Endometrial microvascular endothelial cells (primary cell): Measurements from ENCODE around the gene GDNF. TPM values are rescaled to one million over a fixed set of nuclear protein-coding genes. Genes with fewer than 3 reads are reported as not detected.

Experiments
- in situ Hi-C: cut with HindIII; loops from 2 replicates; pipeline ENCODE4 v1.10.0; 2017; ENCODE audit warnings: low sequenced_read_pairs, low pct_unique_long_range_greater_than_20kb; ENCODE audit errors: inconsistent ontology term
- total RNA-seq: library from RNA; depleted of rRNA; stranded (reverse); fragments of >200 nt; gene quantifications from one replicate; pipeline ENCODE4 v1.2.3, GENCODE V29; 2015; ENCODE audit errors: inconsistent ontology term

The GDNF gene
- total RNA-seq, 1 donor from 2014 or later, result not detected

DNA sequence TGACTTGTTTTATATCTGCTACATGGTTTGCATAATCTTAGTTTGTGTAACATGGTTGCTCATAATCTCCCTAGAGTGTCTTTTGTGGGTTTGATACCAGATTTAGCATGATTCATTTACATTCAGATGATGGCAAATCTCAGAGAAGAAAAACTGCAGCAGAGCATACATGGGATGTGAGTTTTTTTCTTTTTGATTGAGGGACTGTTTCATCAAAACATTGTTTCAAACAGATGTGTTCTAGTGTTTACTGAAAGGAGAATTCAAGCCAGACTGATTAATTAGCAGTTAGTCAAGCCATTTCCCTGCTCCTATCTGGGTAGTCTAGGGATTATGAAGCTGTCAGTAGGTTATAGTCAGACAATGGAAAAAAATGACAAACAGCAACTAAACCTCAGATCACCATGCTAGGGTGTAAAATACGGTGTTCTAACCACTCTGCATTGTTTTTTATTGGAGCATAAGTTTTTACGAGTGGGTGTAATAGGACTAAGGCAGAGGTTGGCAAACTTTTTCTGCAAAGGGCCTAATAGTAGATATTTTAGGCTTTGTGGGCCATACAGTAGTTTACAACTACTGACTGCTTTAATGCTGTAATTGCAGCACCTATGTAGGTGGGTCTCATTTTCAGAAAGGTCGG is 10.5 kb upstream of the GDNF start:
- in situ Hi-C loops, result no loop called here

DNA sequence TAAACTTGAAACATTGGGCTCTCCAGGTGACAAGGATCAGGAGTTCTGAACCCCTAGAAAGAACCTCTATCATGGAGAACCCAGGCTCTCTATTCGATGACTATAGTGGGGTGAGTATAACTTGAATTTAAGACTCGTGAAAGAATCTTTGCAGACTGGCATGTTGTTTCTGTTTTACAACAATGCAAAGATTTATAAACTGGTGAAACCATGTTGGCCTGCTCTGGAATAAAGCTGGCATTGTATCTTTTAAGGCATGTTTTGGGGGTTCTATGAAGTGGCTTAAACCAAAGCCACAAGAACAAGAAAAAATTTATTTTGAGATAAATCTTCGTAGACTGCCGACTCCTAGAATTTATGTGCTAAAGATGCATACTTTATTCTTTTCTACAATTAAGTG is 9.8 kb upstream of the GDNF start:
- in situ Hi-C loops, result no loop called here

DNA sequence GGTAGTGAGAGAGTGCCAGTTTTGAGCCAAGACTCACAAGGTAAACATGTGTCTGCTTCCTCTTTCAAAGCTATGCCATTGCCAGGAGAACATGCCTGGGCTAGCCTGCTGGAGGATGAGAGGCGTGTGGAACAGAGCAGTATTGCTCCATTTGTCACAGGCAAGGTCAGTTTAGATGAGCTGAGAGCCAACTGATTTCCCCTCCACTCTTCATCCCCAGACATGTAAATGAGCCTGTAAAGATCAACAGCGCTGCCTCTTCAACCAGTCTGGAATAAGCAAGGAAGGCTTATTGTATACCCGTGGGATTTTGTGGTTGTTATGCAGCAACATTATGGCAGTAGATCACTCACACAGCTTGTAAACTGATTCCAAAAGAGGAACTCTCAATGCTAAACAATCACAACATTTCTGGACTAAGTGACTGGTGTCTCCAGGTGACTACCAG is 8.2 kb upstream of the GDNF start:
- in situ Hi-C loops, result no loop called here

DNA sequence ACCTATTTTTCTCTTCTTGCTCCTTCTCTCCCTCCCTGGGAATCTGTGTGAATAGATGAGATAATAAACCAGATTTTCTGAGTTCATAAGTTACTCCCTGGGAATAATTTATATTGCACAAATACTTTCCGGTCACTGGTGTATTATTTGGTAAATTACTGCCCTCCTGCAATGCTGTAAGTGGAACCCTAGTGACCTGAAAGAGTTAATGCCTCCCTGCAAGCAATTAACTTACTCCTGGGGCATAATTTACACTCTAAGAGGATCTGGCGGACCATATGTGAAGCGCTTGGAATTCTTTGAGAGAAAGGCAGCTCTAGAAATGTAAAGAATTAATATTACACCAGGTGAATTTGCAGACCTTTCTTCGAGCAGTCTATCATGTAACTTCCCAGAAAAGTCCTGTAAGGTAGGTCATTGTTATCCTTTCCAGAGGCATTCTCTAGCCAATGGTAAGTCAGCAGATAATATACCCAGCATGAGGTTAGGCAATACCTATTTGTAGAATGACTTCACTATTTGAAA is 7.0 kb upstream of the GDNF start:
- in situ Hi-C loops, result no loop called here

DNA sequence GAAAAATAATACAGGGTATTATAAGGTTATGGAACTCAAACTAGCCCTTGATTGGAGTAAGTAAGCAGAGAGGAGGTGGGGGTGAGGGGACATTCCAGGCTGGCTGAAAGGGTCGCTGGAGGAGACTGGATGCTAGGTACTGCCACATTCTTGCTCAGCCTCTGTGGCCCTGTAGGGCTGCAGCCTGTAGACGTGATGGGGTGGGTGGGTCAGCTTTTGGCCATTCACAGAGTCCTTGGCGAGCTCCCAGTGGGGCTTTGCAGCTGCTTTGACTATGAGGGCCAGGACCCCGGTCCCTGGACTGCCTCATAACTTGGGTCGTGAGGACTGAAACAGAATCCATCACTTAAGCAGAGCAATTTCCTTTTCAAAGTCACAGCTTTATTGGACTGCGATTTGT is 4.2 kb upstream of the GDNF start:
- in situ Hi-C loops, result no loop called here

DNA sequence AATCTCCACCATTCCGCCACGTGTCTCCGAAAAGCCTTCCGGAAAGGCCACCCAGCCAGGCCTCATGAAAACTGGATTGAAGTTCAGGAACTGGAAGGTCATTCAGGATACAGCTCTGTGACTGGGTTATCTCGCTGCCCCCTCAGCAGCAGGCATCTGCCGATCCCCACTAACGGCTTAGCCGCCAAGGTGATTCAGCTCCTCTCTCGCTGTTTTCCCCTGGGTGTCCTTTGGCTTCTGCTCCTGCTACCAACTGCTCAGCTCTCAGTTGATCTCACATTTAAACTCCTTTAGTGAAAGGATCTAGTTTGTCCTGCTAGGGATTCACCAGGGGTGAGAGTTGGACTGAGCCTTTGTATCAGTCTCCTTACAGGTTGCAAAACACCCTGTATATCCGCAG is 2.2 kb upstream of the GDNF start:
- in situ Hi-C loops, result no loop called here

DNA sequence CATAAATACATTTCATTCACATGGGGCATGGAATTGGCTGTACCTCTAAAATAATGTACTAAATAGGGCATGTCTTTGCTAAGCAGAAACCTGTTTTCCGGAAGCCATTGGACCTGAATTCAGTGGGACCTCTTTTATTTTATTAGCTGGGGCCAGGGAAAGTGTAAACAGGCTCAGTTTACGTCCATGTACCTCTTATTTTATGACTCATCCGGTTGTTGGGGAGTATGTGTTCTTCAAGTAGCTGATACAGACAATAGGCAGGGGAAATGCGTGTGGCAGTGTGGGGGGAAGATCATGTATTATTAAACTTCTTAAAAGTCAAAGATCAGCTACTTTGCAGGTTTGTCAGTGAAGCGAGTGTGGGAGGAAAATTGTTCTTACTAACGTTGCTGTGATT is 1.4 kb upstream of the GDNF start:
- in situ Hi-C loops, result no loop called here

DNA sequence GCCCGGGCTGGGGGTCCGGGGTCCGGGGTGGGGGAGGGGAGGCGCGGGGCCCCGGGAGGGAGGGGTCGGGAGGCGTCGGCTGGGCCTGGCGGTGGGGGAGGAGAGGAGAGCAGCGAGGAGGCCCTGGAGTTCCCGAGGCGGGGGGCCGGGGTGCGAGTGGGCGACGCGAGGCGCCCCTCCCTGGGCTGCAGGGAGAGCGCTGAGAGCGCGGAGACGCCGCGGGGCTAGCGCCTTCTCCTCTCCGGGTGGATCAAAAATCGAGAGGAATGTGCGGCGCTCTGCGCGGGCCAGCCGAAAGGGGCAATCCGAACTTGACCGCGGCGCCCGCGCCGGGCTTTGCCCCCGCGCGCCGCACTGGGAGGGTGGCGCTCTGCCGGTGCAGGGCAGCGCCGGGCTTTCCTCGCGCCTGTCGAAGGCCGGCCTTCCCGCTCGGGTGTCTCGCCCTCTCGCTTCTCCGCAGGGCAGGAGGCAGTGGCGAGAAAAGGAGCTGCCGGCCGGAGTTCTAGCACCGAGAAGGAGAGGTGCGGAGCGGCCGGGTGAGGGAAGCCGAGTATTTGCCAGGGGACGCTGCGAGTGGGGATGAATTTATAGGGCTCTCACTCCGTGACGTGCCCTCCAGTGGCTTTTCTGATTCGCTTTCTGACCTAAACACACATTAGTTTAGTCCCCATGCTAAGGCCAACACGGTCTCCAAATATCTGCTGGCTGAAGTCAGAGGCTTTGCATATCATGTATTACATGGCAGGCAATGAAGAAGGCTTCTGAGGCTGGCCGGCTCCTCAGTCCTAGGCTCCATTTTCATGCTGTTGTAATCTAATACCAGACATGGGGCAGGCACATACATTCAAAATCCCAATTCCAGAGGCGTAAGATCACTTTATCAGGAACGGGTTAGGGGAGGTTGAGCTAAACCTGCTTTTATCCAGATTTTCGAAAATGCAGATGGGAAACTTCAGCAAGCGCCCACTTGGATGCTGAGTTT is 503 bp upstream of the GDNF start:
- in situ Hi-C loops, result no loop called here

DNA sequence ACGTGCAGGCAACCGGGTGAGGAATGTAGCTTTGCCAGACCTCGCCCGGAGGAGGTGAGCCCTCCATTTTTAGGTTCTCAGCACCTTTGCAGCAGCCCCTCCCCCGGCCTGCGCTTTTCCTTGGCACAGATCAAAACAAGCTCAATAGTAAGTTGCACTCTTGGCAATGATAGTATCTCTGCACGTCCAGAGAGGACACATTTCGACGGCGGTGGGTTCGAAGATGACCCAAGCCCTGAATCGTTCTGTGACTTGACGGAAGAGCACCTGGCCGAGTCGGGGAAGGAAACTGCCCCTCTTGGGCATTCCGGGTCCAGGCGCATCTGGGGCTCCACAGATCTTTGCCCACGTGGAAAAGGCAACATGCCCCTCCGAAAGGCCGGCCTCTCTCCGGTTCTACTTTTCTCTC is 904 bp downstream of the GDNF start:
- in situ Hi-C loops, result no loop called here

DNA sequence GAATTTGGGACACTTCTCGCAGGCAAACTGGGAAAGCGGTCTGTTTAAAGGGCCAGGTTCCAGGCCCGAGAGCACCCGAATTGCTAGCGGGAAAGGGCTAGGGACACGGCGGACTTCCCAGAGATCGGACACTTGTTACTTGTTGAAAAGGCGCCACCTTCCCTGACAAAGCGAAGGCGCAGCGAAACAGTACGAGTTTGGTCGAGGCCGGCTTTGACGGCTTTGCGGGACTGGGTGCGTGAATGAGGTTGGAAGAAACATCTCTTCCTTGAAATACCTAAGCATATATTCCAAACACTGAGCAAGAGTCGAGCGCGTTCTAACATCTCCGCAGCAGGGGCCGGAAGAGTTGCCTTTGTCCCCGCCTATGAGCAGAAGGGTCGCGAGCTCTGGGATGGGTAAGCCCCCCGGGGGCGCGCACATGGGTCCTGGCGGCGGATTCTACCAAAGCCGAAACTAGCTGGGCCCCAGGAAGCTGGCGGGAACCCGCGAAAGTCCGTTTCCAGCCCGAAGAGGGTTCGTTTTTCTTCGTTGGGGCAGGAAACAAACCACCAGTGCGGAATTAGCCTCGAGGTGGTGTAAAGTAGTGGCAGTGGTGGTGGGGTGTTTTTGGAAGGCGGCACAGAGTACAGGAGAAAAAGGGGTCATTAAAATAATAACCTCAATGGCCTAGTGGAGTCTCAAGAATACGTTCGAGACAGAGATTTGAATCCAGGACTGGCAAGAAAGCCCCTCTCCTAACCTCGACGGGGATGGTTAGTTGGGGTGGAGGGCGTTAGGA is 1.5 kb downstream of the GDNF start:
- in situ Hi-C loops, result no loop called here

DNA sequence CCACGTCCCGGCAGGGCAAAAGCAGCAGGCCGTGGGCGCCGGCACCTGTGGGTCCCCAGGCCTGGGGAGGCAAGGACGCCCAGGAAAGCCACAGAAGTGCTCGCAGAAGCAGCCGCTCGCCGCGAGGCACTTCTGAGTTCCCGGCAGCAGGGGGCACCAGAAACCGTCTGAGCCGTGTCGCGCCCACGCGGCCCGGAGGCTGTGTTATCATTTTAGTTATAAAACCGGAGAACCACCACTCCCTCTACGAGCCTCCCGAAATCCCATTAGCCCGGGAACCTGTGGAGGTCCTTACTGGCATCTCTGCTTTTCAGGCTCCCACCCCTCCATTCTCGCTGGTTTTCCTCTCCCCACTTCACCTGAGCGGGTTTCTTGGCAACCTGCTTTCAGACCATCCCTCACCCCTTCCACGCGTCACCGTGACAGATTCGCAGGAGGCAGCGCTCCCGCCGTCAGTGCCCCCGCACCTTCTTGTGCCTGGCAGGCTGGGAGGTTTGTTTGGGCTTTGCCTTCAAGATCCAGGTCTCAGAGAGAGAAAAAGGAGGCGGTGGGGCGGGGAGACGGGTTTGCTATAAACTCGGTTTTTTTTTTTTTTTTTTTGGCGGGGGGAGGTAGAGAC is 2.3 kb downstream of the GDNF start:
- in situ Hi-C loops, result no loop called here

DNA sequence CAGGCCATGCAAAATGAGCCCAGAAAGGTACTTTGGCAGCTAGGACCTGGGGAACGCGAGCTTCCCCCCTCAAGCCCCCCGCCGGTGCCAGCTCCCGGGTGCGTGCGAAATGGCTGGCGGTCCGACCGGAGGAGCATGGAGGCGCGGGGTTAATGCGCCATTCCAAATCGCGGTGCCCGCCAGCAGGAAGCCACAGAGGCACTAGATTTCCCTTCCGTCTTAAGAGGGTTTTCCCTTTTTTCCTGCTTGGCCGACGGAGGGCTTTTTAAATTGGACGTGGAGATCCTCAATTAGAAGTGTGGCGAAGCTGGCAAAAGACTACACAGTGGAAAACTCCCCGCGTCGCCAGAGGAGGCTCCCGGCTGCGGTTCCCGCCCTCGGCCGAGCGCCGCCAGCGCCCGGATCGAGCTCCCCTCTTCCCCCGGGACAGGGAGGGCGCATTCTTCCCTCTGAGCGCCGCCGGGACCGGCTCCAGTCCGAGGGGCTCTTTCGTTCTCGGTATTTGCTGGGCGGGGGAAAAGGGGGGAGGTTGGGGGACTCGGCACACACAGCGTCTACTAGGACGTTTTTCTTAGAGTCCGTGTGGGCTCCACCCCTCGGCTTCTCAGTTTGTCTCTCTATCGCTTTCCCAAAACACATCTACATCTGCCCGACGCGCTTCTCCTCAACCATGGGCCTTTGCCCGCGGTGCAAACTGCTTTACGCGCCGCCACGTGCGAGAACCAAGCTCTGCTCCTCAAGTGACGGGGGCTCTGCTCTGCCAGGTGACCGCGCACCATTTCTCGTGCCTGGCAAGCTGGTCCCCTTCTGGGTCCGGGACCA is 3.0 kb downstream of the GDNF start:
- in situ Hi-C loops, result no loop called here

DNA sequence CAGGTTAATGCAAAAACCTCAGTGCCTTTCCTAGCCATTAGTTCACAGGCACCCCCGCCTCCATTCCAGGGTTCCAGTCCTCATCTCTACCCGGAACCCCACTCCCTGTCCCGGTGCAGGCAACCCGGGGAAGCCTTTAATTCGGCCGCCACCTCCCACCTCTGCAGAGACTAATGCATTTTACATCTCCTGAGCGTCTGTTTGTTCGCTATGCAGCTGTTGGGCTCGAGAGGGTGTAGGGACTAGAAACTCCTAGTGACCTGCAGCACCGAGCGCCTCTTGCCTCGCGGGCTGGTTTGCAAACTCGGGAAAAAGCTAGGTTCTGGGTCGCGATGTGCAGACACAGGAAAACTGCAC is 3.6 kb downstream of the GDNF start:
- in situ Hi-C loops, result no loop called here

DNA sequence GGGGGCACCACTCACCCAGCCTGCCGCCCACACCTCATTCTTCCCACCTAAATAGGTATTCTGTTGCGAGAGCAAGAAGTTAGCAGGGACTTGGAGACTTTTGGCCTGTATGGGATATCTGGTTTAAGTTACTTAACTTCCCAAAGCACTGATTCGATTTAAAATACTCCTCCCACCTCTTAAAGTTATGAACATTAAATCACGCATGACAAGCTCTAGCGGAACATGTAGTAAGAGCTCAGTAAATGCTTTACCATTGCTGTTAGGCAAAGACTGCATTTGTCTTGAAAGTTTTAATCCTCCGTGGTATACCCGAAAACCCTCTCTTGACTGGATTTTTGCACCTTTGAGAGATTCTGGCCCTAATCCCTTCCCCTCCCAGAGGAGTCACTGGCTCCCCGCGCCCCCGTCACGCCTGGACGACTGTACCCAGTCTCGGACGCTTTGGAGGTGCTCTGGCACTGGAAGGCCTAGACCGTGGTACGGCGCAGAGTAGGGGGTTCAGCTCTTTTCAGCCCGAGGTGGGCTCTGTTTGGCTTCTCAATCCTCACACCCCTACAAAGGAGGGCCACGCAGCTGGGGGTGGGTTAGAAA is 4.4 kb downstream of the GDNF start:
- in situ Hi-C loops, result no loop called here

DNA sequence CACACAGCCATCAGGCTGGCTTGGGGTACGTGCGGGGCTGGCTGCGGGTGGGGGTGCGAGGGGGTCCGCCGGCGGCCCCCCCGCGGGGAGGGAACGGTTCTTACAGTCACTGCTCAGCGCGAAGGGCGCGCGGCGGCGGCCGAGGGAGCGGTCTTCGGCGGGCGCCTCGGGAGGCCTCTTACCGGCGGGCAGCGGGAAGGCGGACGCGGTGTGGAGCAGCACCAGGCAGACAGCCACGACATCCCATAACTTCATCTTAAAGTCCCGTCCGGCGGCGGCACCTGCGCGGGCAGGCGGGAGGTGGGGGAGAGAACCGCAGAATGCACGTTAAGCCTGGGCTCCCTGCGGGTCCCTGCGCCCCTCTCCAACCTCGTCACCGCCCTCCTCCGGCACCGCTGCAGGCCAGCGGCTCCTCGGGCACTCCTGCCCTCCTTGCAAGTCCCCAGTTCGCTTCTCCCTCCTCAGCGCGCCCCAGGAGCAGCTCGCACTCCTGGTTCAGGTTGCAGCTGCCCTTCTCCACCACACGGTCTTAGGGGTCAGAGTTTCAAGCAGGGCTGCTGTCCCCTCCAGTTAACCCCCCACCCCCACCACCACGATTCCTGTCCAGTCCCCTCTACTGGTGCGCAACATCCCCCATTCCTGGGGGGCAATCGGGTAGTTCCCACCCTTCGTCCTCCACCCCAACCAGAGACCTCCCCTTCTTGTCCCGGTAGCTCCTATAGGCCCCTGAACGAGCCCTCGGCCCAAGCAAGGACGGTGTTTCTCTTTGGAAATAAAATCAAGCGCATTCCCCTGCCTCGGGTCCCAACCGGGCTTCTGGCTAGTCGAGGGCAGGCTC is 5.1 kb downstream of the GDNF start:
- in situ Hi-C loops, result no loop called here

DNA sequence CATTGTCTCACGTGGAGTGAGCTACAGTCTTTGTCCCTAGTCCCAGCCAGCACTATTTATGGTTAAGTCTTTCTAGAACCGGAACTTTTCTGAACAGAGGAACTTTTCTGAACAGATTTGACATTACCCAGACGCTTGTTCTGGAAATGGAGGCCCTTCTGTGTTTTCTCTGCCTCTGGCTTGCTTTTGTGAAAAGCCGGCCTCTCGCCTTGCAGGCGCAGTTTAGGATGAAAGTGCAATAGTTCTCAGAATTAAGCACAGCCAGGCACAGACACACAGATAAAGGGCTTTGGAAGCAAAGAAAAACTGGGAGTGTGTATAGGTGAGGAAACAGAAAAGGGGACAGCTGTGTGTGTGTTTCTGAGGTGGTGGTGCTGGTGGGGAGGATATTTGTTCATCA is 5.9 kb downstream of the GDNF start:
- in situ Hi-C loops, result no loop called here
